Colon (tissue), 2 donors: ENCODE measurements around the gene SLC15A3.

Experiments
- FAIRE-seq: peaks from 2 replicates; lab custom pipeline; 2012; peaks lifted over from hg19 to GRCh38; lab: Jason Lieb, UNC
- donor health status: control.
- donor health status: control.

The SLC15A3 gene

DNA sequence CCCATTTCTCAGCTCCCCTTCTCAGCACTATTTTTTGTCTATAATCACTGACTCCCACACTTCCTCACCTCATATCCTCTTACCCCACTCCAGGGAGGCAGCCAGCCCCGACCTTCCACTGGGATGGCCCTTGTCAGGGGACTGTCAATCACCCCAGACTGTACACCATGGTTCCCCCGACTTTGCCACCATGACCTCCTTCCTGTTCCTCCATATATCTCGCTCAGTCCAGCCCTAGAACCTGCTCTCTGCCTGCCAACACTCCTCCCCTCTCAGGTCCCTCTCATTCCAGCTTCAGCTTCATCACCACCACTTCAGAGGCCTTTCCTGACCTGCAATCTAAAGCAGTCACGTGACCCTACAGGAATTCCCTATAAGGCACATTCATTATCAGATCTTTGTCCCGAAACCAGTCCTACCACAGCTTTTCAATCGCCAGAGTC lies 62.1 kb downstream of the SLC15A3 start:
- no peak for FAIRE-seq

DNA sequence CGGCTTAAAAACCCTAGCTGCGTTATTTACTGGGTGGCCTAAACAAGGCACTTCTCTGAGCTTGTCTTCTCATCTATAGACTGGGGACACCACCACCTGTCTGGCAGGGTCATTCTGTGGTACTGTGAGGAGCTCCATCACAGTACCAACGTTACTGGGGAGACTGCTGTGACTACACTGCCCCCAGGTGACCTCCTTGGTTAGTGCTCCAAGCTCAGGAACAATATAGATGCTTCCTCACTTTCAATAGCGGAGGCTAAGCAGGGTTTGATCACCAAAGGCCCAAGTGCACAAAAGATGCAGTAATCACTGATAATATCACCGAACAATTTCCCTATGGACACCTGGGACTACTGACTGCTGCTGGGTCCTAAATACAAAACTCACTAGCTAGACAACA lies 64.4 kb downstream of the SLC15A3 start:
- no peak for FAIRE-seq
